ENCODE results near the gene CXCL8. TPM values are rescaled to one million over a fixed set of nuclear protein-coding genes. Genes with fewer than 3 reads are reported as not detected.

The CXCL8 gene
- total and polyA plus RNA-seq, 2 experiments from 2014 or later, result 15.5 to 20.0 TPM

GRCh38 chr4:73711989-73712388 is 28.4 kb upstream of the CXCL8 start:
- Histone ChIP-seq H3K79me2 (ENCODE audit: insufficient read depth) (no peaks in the 10 kb centered on the region), H3K27ac (no peak overlapping the region), H3F3A (ENCODE audit: insufficient read depth) (peaks cover 13% of the 10 kb centered on the region), H3K27me3 (replicated peaks; ENCODE audit: insufficient read depth) (no peaks in the 10 kb centered on the region), H3K4me1 (ENCODE audit: insufficient read depth) (peaks cover 19% of the 10 kb centered on the region), H3K9me2 (ENCODE audit: insufficient read depth) (no peaks in the 10 kb centered on the region), H3K9me3 (ENCODE audit: low read depth) (no peaks in the 10 kb centered on the region), H3K9ac (no peak overlapping the region), H3K4me3 (no peak overlapping the region), H3K36me3 (ENCODE audit: low read depth) (no peaks in the 10 kb centered on the region), H2AFZ (no peak overlapping the region), H3K4me2 (ENCODE audit: unreplicated experiment) (no peak overlapping the region), H4K20me1 (ENCODE audit: insufficient read depth) (no peaks in the 10 kb centered on the region)
- no peak for TF ChIP-seq EZH2phosphoT487 (IDR thresholded peaks at IDR 0.05; ENCODE audit: insufficient read depth, low read depth)
- TF ChIP-seq EZH2 (IDR thresholded peaks at IDR 0.05; ENCODE audit: insufficient read depth, poor library complexity, severe bottlenecking), result no peak
- 77 to 78% methylated on average over 2 of the region's 2 CpGs for WGBS, 2 experiments (ENCODE audit: low coverage in 1 of 2, low lambda C conversion rate in 2 of 2, missing lambda C conversion rate in 2 of 2)
- in situ Hi-C loops (cut with MboI), result no loop called here
- no peak for DNase-seq

DNA sequence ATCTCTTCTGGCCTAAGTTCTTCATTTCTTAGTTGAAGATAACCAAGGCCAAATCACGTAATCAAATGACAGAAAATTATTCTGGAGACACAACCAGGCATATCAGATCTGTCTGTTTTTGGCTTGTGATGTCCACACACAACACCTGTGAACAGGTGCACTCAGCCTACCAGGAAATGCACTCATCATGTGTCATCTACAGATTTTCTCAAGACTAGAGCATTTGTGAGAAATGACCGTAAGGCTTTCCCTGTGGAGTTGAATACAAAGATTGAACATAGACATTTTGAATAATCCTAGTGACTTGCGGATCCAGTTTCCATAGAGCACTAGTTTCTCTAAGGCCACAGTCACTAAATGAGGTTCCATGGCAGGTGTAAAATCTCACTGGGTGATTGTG is 26.7 kb upstream of the CXCL8 start:
- Histone ChIP-seq H3K9ac (no peak overlapping the region), H3K9me2 (ENCODE audit: insufficient read depth) (no peaks in the 10 kb centered on the region), H3K36me3 (ENCODE audit: low read depth) (no peaks in the 10 kb centered on the region), H3K27ac (no peak overlapping the region), H3K27me3 (replicated peaks; ENCODE audit: insufficient read depth) (no peaks in the 10 kb centered on the region), H3K79me2 (ENCODE audit: insufficient read depth) (no peaks in the 10 kb centered on the region), H3K4me2 (ENCODE audit: unreplicated experiment) (no peak overlapping the region), H3K9me3 (ENCODE audit: low read depth) (no peaks in the 10 kb centered on the region), H3F3A (ENCODE audit: insufficient read depth) (peaks cover 14% of the 10 kb centered on the region), H2AFZ (no peak overlapping the region), H3K4me3 (no peak overlapping the region), H3K4me1 (ENCODE audit: insufficient read depth) (peaks cover 14% of the 10 kb centered on the region), H4K20me1 (ENCODE audit: insufficient read depth) (no peaks in the 10 kb centered on the region)
- in situ Hi-C loops (cut with MboI), result no loop called here
- TF ChIP-seq EZH2 (IDR thresholded peaks at IDR 0.05; ENCODE audit: insufficient read depth, poor library complexity, severe bottlenecking) (no peak), EZH2phosphoT487 (IDR thresholded peaks at IDR 0.05; ENCODE audit: insufficient read depth, low read depth) (no peak)
- no peak for DNase-seq
- 98 to 100% methylated on average over 3 of the region's 3 CpGs for WGBS, 2 experiments (ENCODE audit: low coverage in 1 of 2, low lambda C conversion rate in 2 of 2, missing lambda C conversion rate in 2 of 2)

GRCh38 chr4:73714647-73715046 is 25.7 kb upstream of the CXCL8 start:
- Histone ChIP-seq H3K4me3 (no peak overlapping the region), H2AFZ (no peak overlapping the region), H3K9ac (no peak overlapping the region), H3K4me2 (ENCODE audit: unreplicated experiment) (no peak overlapping the region), H3K79me2 (ENCODE audit: insufficient read depth) (no peaks in the 10 kb centered on the region), H3K9me2 (ENCODE audit: insufficient read depth) (no peaks in the 10 kb centered on the region), H3K9me3 (ENCODE audit: low read depth) (no peaks in the 10 kb centered on the region), H3K4me1 (ENCODE audit: insufficient read depth) (peaks cover 20% of the 10 kb centered on the region), H3K36me3 (ENCODE audit: low read depth) (no peaks in the 10 kb centered on the region), H4K20me1 (ENCODE audit: insufficient read depth) (no peaks in the 10 kb centered on the region), H3K27ac (no peak overlapping the region), H3F3A (ENCODE audit: insufficient read depth) (peaks cover 24% of the 10 kb centered on the region), H3K27me3 (replicated peaks; ENCODE audit: insufficient read depth) (no peaks in the 10 kb centered on the region)
- in situ Hi-C loops (cut with MboI), result no loop called here
- TF ChIP-seq EZH2phosphoT487 (IDR thresholded peaks at IDR 0.05; ENCODE audit: insufficient read depth, low read depth) (no peak), EZH2 (IDR thresholded peaks at IDR 0.05; ENCODE audit: insufficient read depth, poor library complexity, severe bottlenecking) (no peak)
- DNase-seq, result no peak
- WGBS, 2 experiments (ENCODE audit: low coverage in 1 of 2, low lambda C conversion rate in 2 of 2, missing lambda C conversion rate in 2 of 2), result 87 to 88% methylated on average over 2 of the region's 2 CpGs

DNA sequence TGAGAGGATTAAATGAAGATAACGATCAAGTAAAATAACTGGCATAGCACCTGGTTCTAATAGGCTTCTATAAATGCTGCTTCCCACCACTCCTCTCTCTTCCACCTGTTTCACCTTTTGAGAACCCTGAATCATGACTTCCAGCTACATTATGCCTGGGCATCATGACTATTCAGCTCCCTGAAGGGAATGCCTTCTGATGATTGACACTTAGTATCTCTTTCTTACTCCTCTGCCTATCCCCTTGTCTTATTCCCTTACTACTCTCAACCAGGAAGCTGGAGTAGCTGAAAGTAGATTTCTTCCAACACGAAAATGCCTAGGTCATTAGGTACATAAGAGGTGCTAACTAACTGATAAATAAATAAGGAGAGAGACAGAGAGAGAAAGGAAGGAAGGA is 24.7 kb upstream of the CXCL8 start:
- TF ChIP-seq EZH2 (IDR thresholded peaks at IDR 0.05; ENCODE audit: insufficient read depth, poor library complexity, severe bottlenecking) (no peak), EZH2phosphoT487 (IDR thresholded peaks at IDR 0.05; ENCODE audit: insufficient read depth, low read depth) (no peak)
- Histone ChIP-seq H3K9ac (no peak overlapping the region), H3K4me3 (no peak overlapping the region), H3K9me3 (ENCODE audit: low read depth) (no peaks in the 10 kb centered on the region), H3K36me3 (ENCODE audit: low read depth) (no peaks in the 10 kb centered on the region), H3K27ac (no peak overlapping the region), H4K20me1 (ENCODE audit: insufficient read depth) (no peaks in the 10 kb centered on the region), H3K4me2 (ENCODE audit: unreplicated experiment) (no peak overlapping the region), H3K9me2 (ENCODE audit: insufficient read depth) (no peaks in the 10 kb centered on the region), H3K27me3 (replicated peaks; ENCODE audit: insufficient read depth) (no peaks in the 10 kb centered on the region), H3K79me2 (ENCODE audit: insufficient read depth) (no peaks in the 10 kb centered on the region), H3K4me1 (ENCODE audit: insufficient read depth) (peaks cover 25% of the 10 kb centered on the region), H2AFZ (no peak overlapping the region), H3F3A (ENCODE audit: insufficient read depth) (peaks cover 32% of the 10 kb centered on the region)
- DNase-seq, result no peak
- in situ Hi-C loops (cut with MboI), result no loop called here
- 95 to 98% methylated on average over 2 of the region's 2 CpGs for WGBS, 2 experiments (ENCODE audit: low coverage in 1 of 2, low lambda C conversion rate in 2 of 2, missing lambda C conversion rate in 2 of 2)

Data from GM23248 (cell line).